GM21360 (cell line): ENCODE data around the gene AASDH.
"Not testable (repeated sequence)": the region's sequence is repeated elsewhere in the genome, so short reads cannot be mapped to it uniquely, and the experiment has no call there.

Experiments used
- ATAC-seq: cut with Tn5 transposase; IDR thresholded peaks from one replicate; pipeline ENCODE4 v1.9.1; 2021; ENCODE audit warnings: mild to moderate bottlenecking, moderate library complexity; ENCODE audit not compliant: unreplicated experiment

Gene AASDH

GRCh38 chr4:56391270-56391669, 4.0 kb upstream of the AASDH start:
- ATAC-seq, result no peak

GRCh38 chr4:56389558-56389957, 2.3 kb upstream of the AASDH start:
- ATAC-seq, result no peak

- ATAC-seq, result no peak
Observed at GRCh38 chr4:56388306-56388705, 1.0 kb upstream of the AASDH start.

GRCh38 chr4:56386091-56386490, 1.2 kb downstream of the AASDH start:
- ATAC-seq, result no peak

- no peak for ATAC-seq
Observed at GRCh38 chr4:56375458-56375857, 11.8 kb downstream of the AASDH start.

- no peak for ATAC-seq
Observed at GRCh38 chr4:56374956-56375355, 12.3 kb downstream of the AASDH start.

- no peak for ATAC-seq
Observed at GRCh38 chr4:56372774-56373173, 14.5 kb downstream of the AASDH start.

GRCh38 chr4:56371426-56372220, 15.7 kb downstream of the AASDH start:
- ATAC-seq, result no peak

GRCh38 chr4:56370377-56370776, 16.9 kb downstream of the AASDH start:
- no peak for ATAC-seq

GRCh38 chr4:56362981-56363380, 24.3 kb downstream of the AASDH start:
- ATAC-seq, result not testable (repeated sequence)

- ATAC-seq, result no peak
Observed at GRCh38 chr4:56360071-56360470, 27.2 kb downstream of the AASDH start.

GRCh38 chr4:56356650-56357049, 30.6 kb downstream of the AASDH start:
- ATAC-seq, result no peak

GRCh38 chr4:56348576-56348975, 38.7 kb downstream of the AASDH start:
- no peak for ATAC-seq

- ATAC-seq, result no peak
Observed at GRCh38 chr4:56345458-56345857, 41.8 kb downstream of the AASDH start.

- no peak for ATAC-seq
Observed at GRCh38 chr4:56342746-56343145, 44.5 kb downstream of the AASDH start.

GRCh38 chr4:56330691-56331090, 56.6 kb downstream of the AASDH start:
- ATAC-seq, result no peak

GRCh38 chr4:56326363-56326762, 60.9 kb downstream of the AASDH start:
- no peak for ATAC-seq

- ATAC-seq, result no peak
Observed at GRCh38 chr4:56324011-56324610, 63.2 kb downstream of the AASDH start.

GRCh38 chr4:56323327-56323726, 64.0 kb downstream of the AASDH start:
- no peak for ATAC-seq

- ATAC-seq, result no peak
Observed at GRCh38 chr4:56321251-56321650, 66.0 kb downstream of the AASDH start.

GRCh38 chr4:56320293-56320692, 67.0 kb downstream of the AASDH start:
- ATAC-seq, result no peak

- no peak for ATAC-seq
Observed at GRCh38 chr4:56318555-56318954, 68.7 kb downstream of the AASDH start.

- no peak for ATAC-seq
Observed at GRCh38 chr4:56317749-56318148, 69.5 kb downstream of the AASDH start.
